Kidney tubule cell (primary cell): ENCODE results near the gene AJAP1.

Experiments used
- DNase-seq: peaks from one replicate; pipeline ENCODE4 v3.0.0-alpha.2; 2018; ENCODE audit warnings: low spot score

Gene AJAP1

GRCh38 chr1:4702464-4702863, 48.1 kb downstream of the AJAP1 start:
- no peak for DNase-seq

DNA sequence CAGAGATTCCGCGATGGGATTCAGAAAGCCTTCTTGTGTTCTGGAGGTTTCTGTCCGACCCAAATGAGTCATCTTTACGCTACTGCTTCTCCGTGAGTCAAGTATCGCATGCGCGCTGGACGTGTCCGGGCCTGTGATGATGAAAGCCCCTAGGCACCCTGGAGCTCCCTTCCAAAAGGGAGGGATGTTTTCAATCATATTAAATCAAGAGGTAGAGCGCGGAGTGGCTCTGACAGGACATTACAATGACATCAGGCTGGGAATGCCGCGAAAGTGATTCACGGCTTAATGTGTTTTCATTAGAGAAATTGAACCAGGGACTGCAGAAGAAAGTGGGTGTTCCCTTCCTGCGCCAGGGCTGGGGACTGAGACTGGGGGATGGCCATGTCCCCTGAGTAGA, 48.5 kb downstream of the AJAP1 start:
- DNase-seq = peak; percentile 71

DNA sequence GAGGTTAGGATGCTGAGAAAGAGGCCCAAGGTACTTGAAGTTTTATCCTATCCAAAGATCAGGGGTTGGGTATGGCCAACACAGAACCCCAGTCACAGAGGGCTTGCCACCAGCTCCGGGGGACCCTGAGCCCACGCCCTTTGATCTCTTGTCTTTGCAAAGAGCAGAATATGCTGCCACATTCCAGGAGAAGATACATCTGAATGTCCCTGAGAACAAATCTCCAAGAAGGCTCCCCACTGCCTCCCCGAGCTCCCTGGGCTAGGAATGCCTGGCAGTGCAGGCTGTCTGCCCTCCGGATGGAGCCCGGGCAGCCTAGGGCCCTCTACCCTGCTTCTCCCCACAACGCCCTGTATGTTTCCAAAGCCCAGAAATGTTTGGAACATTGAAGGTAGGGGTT, 49.2 kb downstream of the AJAP1 start:
- DNase-seq = no peak

DNA sequence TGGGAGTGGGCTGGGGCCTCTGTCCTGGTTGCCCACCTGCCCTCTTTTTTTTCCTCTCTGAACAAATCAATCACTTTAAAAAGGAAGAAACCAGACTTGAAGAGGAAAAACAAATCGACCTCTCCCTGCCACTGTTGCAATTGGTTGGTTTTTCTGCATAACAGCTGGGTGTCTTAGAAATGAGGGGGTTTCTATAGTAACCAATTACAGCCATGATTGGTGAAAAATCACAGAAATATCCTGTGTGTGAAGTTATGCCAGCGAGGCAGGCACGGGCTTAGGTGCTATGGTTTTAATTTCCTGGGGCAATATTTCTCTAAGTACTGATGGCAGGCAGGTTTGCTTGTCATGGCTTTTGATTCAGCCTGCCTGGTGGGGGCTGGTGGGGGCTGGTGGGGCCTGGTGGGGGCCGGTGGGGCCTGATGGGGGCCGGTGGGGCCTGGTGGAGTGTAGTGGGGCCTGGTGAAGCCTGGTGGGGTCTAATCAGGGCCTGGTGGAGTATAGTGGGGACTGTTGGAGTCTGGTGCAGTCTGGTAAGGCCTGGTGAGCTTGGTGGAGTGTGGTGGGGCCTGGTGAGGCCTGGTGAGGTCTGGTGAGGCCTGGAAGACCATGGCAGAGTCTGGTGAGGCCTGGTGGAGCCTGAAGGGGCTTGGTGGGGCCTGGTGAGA, 54.6 kb downstream of the AJAP1 start:
- DNase-seq = no peak

GRCh38 chr1:4709641-4710040, 55.2 kb downstream of the AJAP1 start:
- DNase-seq = no peak

DNA sequence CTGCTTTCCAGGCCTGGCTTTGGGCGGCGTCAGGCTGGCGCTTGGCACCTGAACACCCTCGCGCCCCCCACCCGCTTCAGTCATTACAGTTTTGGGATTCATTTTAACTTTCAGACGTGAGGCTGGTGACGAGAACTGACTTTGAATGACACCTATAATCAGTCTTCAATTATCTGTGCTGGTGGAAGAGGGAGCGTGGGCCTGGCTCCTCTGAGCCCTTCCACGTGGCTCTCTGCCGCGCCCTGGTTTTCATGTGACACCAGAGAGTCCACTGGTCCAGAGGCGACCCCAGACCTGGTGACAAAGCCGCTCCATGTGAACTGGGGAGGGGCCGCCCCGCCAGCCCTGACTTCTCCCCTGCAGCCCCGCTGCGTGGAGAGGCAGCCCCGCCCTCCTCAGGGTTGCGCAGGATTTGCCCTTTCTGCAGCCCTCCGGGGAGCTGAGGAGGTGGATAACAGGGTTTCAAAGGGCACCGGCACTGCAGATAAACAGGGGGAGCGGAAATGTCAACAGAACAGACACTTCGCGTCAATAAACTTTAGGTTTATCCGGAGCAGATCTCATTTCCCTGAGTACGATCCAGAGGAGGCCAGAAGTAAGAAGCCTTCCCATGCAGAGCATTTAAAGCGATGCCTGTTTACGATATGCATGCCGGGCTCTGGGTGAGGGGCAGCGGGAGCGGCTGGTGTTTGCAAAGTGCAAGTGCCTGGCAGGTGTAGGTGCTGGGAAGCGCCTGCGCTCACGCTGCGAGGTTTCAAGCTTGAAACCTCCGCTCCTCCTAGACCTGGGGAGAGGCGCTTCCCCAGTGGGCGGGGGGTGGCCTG, 56.4 kb downstream of the AJAP1 start:
- peak; percentile 3 for DNase-seq

GRCh38 chr1:4711416-4712275, 57.2 kb downstream of the AJAP1 start:
- DNase-seq = no peak

DNA sequence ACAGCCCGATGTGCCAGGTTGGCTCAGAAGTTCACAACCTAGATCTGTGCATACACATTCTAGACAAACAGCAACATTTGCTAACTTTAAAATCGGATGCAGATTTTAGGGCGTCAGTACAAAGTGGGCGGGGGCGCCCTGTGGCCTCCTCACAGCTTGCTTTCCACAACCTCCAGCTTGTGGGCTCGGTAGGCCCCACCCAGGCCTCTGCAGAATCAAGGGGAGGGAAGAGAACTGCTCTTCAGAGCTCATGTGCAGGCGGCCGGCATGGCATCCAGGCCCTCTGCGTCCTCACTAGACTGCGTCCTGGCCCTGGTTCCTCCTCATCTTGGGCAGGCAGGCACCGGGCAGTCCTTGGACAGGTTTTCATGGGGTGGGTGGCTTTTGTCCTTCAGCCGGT, 59.3 kb downstream of the AJAP1 start:
- DNase-seq = no peak

DNA sequence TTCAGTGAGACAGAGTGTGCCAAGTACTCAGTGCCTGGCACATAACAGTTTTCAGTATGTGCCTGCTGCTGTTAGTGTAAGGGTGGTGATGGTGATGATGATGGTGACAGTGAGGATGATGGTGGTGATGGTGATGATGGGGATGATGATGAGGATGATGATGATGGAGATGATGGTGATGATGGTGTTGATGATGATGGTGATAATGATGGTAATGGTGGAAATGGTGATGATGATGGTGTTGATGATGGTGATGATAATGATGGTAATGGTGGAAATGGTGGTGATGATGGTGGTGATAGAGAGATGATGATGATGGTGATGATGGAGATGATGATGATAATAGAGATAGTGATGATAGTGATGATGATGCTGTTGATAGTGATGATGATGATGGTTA, 62.0 kb downstream of the AJAP1 start:
- no peak for DNase-seq

GRCh38 chr1:4718071-4718470, 63.7 kb downstream of the AJAP1 start:
- no peak for DNase-seq

DNA sequence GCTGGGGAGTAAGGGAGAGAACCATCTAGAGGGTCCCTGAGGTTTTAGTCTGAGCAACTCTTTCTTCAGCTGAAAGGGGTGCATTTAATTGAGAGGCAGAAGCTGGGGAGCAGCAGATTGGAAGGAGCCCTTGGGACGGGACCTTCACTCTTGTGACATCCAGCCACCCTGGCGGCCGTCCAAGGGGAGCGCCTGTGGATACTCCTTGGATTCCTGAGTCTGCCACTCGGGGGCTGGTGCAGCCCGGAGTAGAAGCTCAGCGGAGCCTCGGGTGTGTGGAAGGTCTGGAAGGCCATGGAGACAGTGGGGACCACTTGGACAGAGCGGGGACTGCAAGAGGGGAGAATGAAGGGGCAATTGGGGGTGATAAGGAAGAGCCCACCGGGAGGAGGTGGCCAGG, 68.7 kb downstream of the AJAP1 start:
- DNase-seq = no peak

DNA sequence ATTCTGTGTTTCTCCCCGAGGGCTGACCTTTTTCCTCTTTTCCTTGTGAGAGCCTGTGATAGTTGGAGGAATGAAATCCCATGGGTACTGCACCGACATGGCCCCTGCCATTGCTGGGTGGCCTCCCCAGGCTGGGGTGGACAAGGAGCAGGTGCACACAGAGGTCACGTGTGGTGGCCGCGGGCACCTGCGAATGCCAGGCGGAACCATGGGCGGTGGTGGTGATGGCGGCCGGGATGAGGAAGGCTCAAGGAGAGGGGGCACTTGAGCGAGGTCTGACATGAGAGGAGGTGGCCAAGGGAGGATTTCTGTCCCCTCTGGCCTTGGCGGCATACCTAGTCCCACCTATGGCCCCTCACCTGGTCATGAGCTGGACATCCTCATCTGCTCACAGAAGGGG, 69.6 kb downstream of the AJAP1 start:
- no peak for DNase-seq

GRCh38 chr1:4724695-4725250, 70.4 kb downstream of the AJAP1 start:
- DNase-seq = no peak

DNA sequence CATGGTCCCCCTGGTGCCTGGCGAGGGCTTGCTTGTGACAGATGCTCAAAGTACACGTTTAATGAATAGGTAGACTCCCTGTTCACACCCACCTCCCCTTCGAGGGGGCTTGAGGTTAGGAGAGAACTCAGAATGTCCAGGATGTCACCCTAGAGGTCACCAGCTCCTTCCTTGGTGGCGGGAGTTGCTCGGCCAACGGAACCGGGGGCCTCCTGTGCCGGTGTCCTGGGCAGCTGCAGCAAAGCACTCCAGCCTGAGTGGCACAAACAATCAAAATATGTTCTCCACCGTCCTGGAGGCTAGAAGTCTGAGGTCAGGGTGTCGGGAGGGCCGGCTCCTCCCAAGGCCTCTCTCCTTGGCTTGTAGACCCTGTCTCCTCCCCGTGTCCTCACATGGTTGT, 71.0 kb downstream of the AJAP1 start:
- no peak for DNase-seq

GRCh38 chr1:4726620-4727341, 72.4 kb downstream of the AJAP1 start:
- DNase-seq = no peak

- DNase-seq = no peak
Observed at GRCh38 chr1:4728319-4729089, 74.1 kb downstream of the AJAP1 start.

DNA sequence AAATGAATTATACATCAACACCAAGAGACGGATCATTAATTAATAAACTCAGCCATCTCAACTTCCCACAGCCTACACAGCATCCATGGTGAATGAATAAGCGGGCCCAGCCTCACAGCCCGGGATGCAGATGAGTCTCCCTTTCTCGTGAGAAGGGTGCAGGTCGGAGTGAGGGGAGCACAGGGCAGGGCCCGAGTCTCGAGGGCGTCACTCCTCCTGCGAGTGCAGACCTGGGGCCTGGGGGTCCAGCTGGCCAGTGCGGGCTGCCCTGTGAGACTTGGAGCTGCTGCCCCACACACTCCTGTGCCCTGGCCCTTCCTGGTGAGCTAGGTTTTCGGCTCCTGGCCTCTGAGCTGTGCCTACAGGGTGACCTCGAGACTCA, 74.7 kb downstream of the AJAP1 start:
- DNase-seq = no peak

DNA sequence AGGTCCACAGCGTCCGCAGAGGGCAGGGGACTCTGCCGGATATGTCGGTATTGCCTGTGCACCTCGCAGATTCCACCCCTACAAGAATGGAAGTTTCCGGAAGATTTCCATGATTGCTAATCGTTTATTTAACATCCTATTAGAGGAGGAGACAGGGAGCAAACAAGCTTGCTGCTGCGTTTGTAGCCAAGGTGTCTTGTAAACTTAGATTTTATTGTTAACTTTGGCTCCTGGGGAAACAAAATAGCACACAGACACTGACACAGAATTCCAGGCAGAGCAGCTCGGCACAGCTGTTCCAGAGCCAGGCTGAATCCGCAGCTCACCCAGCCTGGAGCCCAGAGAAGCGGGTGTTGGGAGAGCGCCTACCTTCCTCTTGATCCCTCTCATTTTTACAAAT, 75.7 kb downstream of the AJAP1 start:
- no peak for DNase-seq

GRCh38 chr1:4733446-4734177, 79.2 kb downstream of the AJAP1 start:
- DNase-seq = no peak

DNA sequence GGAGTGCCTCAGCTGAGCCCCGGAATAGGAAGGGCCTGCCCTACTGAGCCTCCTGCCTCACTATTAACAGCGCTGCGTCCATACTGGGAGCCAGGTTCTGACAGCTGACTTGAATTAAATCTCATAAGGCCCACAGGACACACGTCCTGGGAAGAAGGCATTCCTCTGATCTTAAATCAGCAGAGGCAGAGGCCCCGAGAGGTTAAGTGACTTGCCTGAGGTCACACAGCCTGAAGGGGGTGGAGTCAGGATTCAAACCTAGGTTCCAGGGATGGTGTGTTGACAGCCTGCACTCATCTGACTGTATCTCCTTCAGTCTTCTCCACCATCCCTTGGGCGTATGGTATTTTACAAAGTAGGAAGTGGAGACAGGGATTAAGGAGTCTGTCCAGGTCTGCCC, 79.8 kb downstream of the AJAP1 start:
- DNase-seq = no peak
